Limb (tissue), 2 donors: Measurements from ENCODE around the gene ECE1.
"Not testable (repeated sequence)": the region's sequence is repeated elsewhere in the genome, so short reads cannot be mapped to it uniquely, and the experiment has no call there.

Experiments
- DNase-seq, 2 donors: peaks; one replicate each; pipeline ENCODE4 v3.0.0-alpha.2; 2016; ENCODE audit errors: extremely low spot score in 2 of 2

ECE1 gene

GRCh38 chr1:21292984-21293536 lies 2.8 kb upstream of the ECE1 start:
- no peak for DNase-seq

GRCh38 chr1:21292503-21292983 lies 2.3 kb upstream of the ECE1 start:
- DNase-seq, result no peak

- no peak for DNase-seq
These were observed 1.7 kb upstream of the ECE1 start for GRCh38 chr1:21291964-21292363.

- no peak for DNase-seq
These were observed 921 bp upstream of the ECE1 start for GRCh38 chr1:21291184-21291583.

GRCh38 chr1:21290546-21290944 lies 282 bp upstream of the ECE1 start:
- DNase-seq, result no peak

GRCh38 chr1:21289127-21289526 lies 1.1 kb downstream of the ECE1 start:
- DNase-seq, result no peak

GRCh38 chr1:21287905-21288514 lies 2.3 kb downstream of the ECE1 start:
- DNase-seq, result no peak

- DNase-seq, result not testable (repeated sequence)
These were observed 4.9 kb downstream of the ECE1 start for GRCh38 chr1:21285386-21285785.

- no peak for DNase-seq
These were observed 5.2 kb downstream of the ECE1 start for GRCh38 chr1:21285055-21285372.

- DNase-seq, result no peak
These were observed 5.8 kb downstream of the ECE1 start for GRCh38 chr1:21284206-21285054.

- DNase-seq, result no peak
These were observed 6.7 kb downstream of the ECE1 start for GRCh38 chr1:21283524-21283923.

GRCh38 chr1:21282020-21282419 lies 8.2 kb downstream of the ECE1 start:
- not testable (repeated sequence) for DNase-seq

- no peak for DNase-seq
These were observed 9.8 kb downstream of the ECE1 start for GRCh38 chr1:21280482-21280881.

- no peak for DNase-seq
These were observed 10.2 kb downstream of the ECE1 start for GRCh38 chr1:21280011-21280471.

GRCh38 chr1:21278860-21279845 lies 11.1 kb downstream of the ECE1 start:
- no peak for DNase-seq

- no peak for DNase-seq
These were observed 11.9 kb downstream of the ECE1 start for GRCh38 chr1:21278208-21278859.

- DNase-seq, result no peak
These were observed 13.1 kb downstream of the ECE1 start for GRCh38 chr1:21277180-21277579.

GRCh38 chr1:21272540-21272939 lies 17.7 kb downstream of the ECE1 start:
- DNase-seq, result no peak

- DNase-seq, result no peak
These were observed 18.7 kb downstream of the ECE1 start for GRCh38 chr1:21271550-21271949.

GRCh38 chr1:21270086-21270689 lies 20.1 kb downstream of the ECE1 start:
- DNase-seq, result peak in 1 of 2 donors; percentile 71
